ENCODE data around the gene COL4A5. TPM values are rescaled to one million over a fixed set of nuclear protein-coding genes. Genes with fewer than 3 reads are reported as not detected.

The COL4A5 gene
- total RNA-seq, 8 experiments from 2014 or later, result 4.8 to 125 (median 34.1) TPM

GRCh38 chrX:108740299-108740774 lies 300.7 kb downstream of the COL4A5 start:
- Histone ChIP-seq H3K4me1 (replicated peaks in 1 of 2) (no peaks in the 10 kb centered on the region), H3K27ac (no peak overlapping the region), H3K4me3 (no peak overlapping the region)
- 0 to 100% (median 42%) methylated on average over 1 of the region's 1 CpG; no CpG with 5 or more reads in 3 of the 10 experiments for WGBS, 10 experiments
- in situ Hi-C loops (cut with MboI; ENCODE audit: low pct_unique_long_range_greater_than_20kb in 2 of 9, low sequenced_read_pairs in 9 of 9, unreplicated experiment in 9 of 9), result no loop called here
- no peak for ATAC-seq (replicated peaks in 6 of 8)

Other genes starting within 250 kb of the COL4A5 start
- 10 to 100 TPM in 1 of 8 experiments, 1 to 10 TPM in 6, under 1 TPM in 1; 0.76 to 16.2 (median 1.4) TPM for gene COL4A6, start 1.4 kb upstream of the COL4A5 start, total RNA-seq

Measured in motor neuron (in vitro differentiated cells).